KMS-11 (cell line): ENCODE results near the gene FTL.

ENCODE experiments used
- H2AFZ ChIP-seq: fragments of 200-600 bp; sonication (generic); 2 replicates; pipeline ENCODE4 v1.6.1; 2016; ENCODE audit warnings: antibody characterized with exemption, mixed run types, low read depth
- H3K27ac ChIP-seq: fragments of 200-600 bp; sonication (generic); 2 replicates; pipeline ENCODE4 v1.6.1; 2016; ENCODE audit warnings: mild to moderate bottlenecking, mixed run types
- H3K27me3 ChIP-seq: fragments of 200-600 bp; sonication (generic); 2 replicates; pipeline ENCODE4 v1.6.1; 2017; ENCODE audit warnings: mild to moderate bottlenecking, low read depth, mixed run types, moderate library complexity; ENCODE audit not compliant: insufficient read depth
- H3K36me3 ChIP-seq: fragments of 200-600 bp; sonication (generic); 2 replicates; pipeline ENCODE4 v1.6.1; 2017; ENCODE audit warnings: mild to moderate bottlenecking, mixed run types; ENCODE audit not compliant: insufficient read depth
- H3K4me1 ChIP-seq: fragments of 200-600 bp; sonication (generic); 2 replicates; pipeline ENCODE4 v1.6.1; 2016; ENCODE audit warnings: mild to moderate bottlenecking, low read depth, mixed run types; ENCODE audit not compliant: poor library complexity, severe bottlenecking
- H3K4me2 ChIP-seq: fragments of 200-600 bp; sonication (generic); 2 replicates; pipeline ENCODE4 v1.7.0; 2016; ENCODE audit warnings: mild to moderate bottlenecking, mixed run types
- H3K4me3 ChIP-seq: fragments of 200-600 bp; sonication (generic); IDR thresholded peaks from 2 replicates; pipeline ENCODE4 v1.6.1; 2017; ENCODE audit warnings: low read depth, low read length, mixed read lengths; ENCODE audit not compliant: insufficient read depth
- H3K79me2 ChIP-seq: fragments of 200-600 bp; sonication (generic); 2 replicates; pipeline ENCODE4 v1.6.1; 2016; ENCODE audit warnings: low read depth, mixed run types; ENCODE audit not compliant: insufficient read depth
- H3K9ac ChIP-seq: fragments of 200-600 bp; sonication (generic); 2 replicates; pipeline ENCODE4 v1.6.1; 2016; ENCODE audit warnings: mild to moderate bottlenecking, mixed run types
- H4K20me1 ChIP-seq: fragments of 200-600 bp; sonication (generic); 2 replicates; pipeline ENCODE4 v1.6.1; 2016; ENCODE audit warnings: mild to moderate bottlenecking, mixed run types; ENCODE audit not compliant: insufficient read depth
- CTCF ChIP-seq: fragments of 200-600 bp; sonication (generic); conservative IDR thresholded peaks from 2 replicates; pipeline ENCODE4 v1.6.1; 2017; ENCODE audit warnings: low read depth, mild to moderate bottlenecking, antibody characterized with exemption, low read length, moderate library complexity, mixed read lengths

The FTL gene

GRCh38 chr19:48990400-48990799 lies 25.3 kb downstream of the FTL start:
- TF ChIP-seq CTCF, result no peak
- H3K27me3 ChIP-seq, result no peaks in the 10 kb centered on the region
- no peak overlapping the region for H3K27ac ChIP-seq
- no peak overlapping the region for H3K4me2 ChIP-seq
- no peak overlapping the region for H2AFZ ChIP-seq
- H3K36me3 ChIP-seq, result no peaks in the 10 kb centered on the region
- H3K4me3 ChIP-seq, result no peak overlapping the region
- H3K4me1 ChIP-seq, result peaks cover 15% of the 10 kb centered on the region
- peaks cover 38% of the 10 kb centered on the region for H3K79me2 ChIP-seq
- H4K20me1 ChIP-seq, result no peaks in the 10 kb centered on the region
- no peak overlapping the region for H3K9ac ChIP-seq

GRCh38 chr19:48991011-48991609 lies 26.0 kb downstream of the FTL start:
- Histone ChIP-seq H3K27ac (no peak overlapping the region), H2AFZ (no peak overlapping the region), H3K79me2 (peaks cover 45% of the 10 kb centered on the region), H3K4me3 (no peak overlapping the region), H3K4me2 (no peak overlapping the region; the same call in 1 of the 2 replicates), H3K27me3 (no peaks in the 10 kb centered on the region), H3K36me3 (no peaks in the 10 kb centered on the region), H3K9ac (no peak overlapping the region), H4K20me1 (no peaks in the 10 kb centered on the region), H3K4me1 (peaks cover 16% of the 10 kb centered on the region)
- no peak for TF ChIP-seq CTCF

GRCh38 chr19:48991873-48992580 lies 26.9 kb downstream of the FTL start:
- Histone ChIP-seq H3K36me3 (no peaks in the 10 kb centered on the region), H3K27me3 (no peaks in the 10 kb centered on the region), H3K27ac (peak overlapping the region; percentile 52), H3K9ac (peak overlapping the region; percentile 69; the same call in 1 of the 2 replicates), H4K20me1 (no peaks in the 10 kb centered on the region), H3K79me2 (peaks cover 54% of the 10 kb centered on the region), H3K4me3 (no peak overlapping the region), H3K4me2 (peak overlapping the region; percentile 100), H3K4me1 (peaks cover 21% of the 10 kb centered on the region), H2AFZ (peak overlapping the region; percentile 66; the same call in 1 of the 2 replicates)
- no peak for TF ChIP-seq CTCF

- no peaks in the 10 kb centered on the region for H3K36me3 ChIP-seq
- no peak for TF ChIP-seq CTCF
- no peaks in the 10 kb centered on the region for H3K27me3 ChIP-seq
- H3K79me2 ChIP-seq, result peaks cover 61% of the 10 kb centered on the region
- peak overlapping the region; percentile 66 for H2AFZ ChIP-seq
- peak overlapping the region; percentile 60 for H3K4me3 ChIP-seq
- H3K27ac ChIP-seq, result peak overlapping the region; percentile 52
- peak overlapping the region; percentile 100 for H3K4me2 ChIP-seq
- H3K9ac ChIP-seq, result peak overlapping the region; percentile 69; the same call in 1 of the 2 replicates
- H4K20me1 ChIP-seq, result no peaks in the 10 kb centered on the region
- H3K4me1 ChIP-seq, result peaks cover 28% of the 10 kb centered on the region
These were observed 27.6 kb downstream of the FTL start for GRCh38 chr19:48992581-48993174.
